OCI-M1 (cell line): ENCODE measurements around the gene FYN.

ENCODE experiments used
- DNase-seq: peaks from one replicate; lab custom pipeline; 2025; lab: John Stamatoyannopoulos, UW

The FYN gene

GRCh38 chr6:111747829-111748228, 125.4 kb downstream of the FYN start:
- DNase-seq = no peak

- DNase-seq = no peak
Measured at GRCh38 chr6:111747396-111747795, 125.9 kb downstream of the FYN start.

GRCh38 chr6:111746983-111747382, 126.3 kb downstream of the FYN start:
- DNase-seq = no peak

- no peak for DNase-seq
Measured at GRCh38 chr6:111745636-111746035, 127.6 kb downstream of the FYN start.

GRCh38 chr6:111745186-111745585, 128.1 kb downstream of the FYN start:
- DNase-seq = no peak

GRCh38 chr6:111743862-111744692, 129.2 kb downstream of the FYN start:
- DNase-seq = no peak

- no peak for DNase-seq
Measured at GRCh38 chr6:111743360-111743759, 129.9 kb downstream of the FYN start.

GRCh38 chr6:111741177-111741952, 131.9 kb downstream of the FYN start:
- DNase-seq = no peak

GRCh38 chr6:111740506-111740905, 132.7 kb downstream of the FYN start:
- DNase-seq = no peak

GRCh38 chr6:111739257-111739696, 134.0 kb downstream of the FYN start:
- no peak for DNase-seq

GRCh38 chr6:111738631-111739030, 134.6 kb downstream of the FYN start:
- no peak for DNase-seq

GRCh38 chr6:111738156-111738555, 135.1 kb downstream of the FYN start:
- no peak for DNase-seq

- DNase-seq = no peak
Measured at GRCh38 chr6:111737065-111737521, 136.2 kb downstream of the FYN start.

- DNase-seq = no peak
Measured at GRCh38 chr6:111736005-111736608, 137.1 kb downstream of the FYN start.

- DNase-seq = no peak
Measured at GRCh38 chr6:111734068-111735061, 138.9 kb downstream of the FYN start.

- DNase-seq = no peak
Measured at GRCh38 chr6:111732390-111732789, 140.9 kb downstream of the FYN start.

- peak; percentile 37 for DNase-seq
Measured at GRCh38 chr6:111731456-111732195, 141.6 kb downstream of the FYN start.

- DNase-seq = no peak
Measured at GRCh38 chr6:111730864-111731263, 142.4 kb downstream of the FYN start.

- peak; percentile 11 for DNase-seq
Measured at GRCh38 chr6:111727802-111728201, 145.4 kb downstream of the FYN start.

GRCh38 chr6:111727041-111727440, 146.2 kb downstream of the FYN start:
- no peak for DNase-seq
